Measurements from ENCODE around the gene GRSF1. TPM values are rescaled to one million over a fixed set of nuclear protein-coding genes. Genes with fewer than 3 reads are reported as not detected.

The GRSF1 gene
- total RNA-seq, 1 experiment from 2014 or later = 98.5 TPM

GRCh38 chr4:70880739-70881138 is 41.0 kb upstream of the GRSF1 start:
- ChIA-PET POLR2A (no interaction called here), CTCF (no interaction called here)
- Mint-ChIP-seq H3K4me1 (no peaks in the 10 kb centered on the region), H3K36me3 (no peaks in the 10 kb centered on the region), H3K9me3 (peaks cover 5% of the 10 kb centered on the region), H3K4me3 (no peak overlapping the region), H3K27me3 (ENCODE audit: low read depth) (no peaks in the 10 kb centered on the region; the same call in 1 of the 2 replicates), H3K27ac (no peak overlapping the region)
- ATAC-seq (no peak), DNase-seq (ENCODE audit: low spot score) (no peak)
- TF ChIP-seq KAT7 (CRISPR knock-in tag; IDR thresholded peaks at IDR 0.05; ENCODE audit: borderline replicate concordance) (no peak), MLX (CRISPR knock-in tag; IDR thresholded peaks at IDR 0.05) (no peak), ZMAT4 (CRISPR knock-in tag; IDR thresholded peaks at IDR 0.05) (no peak), HMGA2 (CRISPR knock-in tag; IDR thresholded peaks at IDR 0.05) (no peak), JUN (CRISPR knock-in tag; IDR thresholded peaks at IDR 0.05) (no peak), FOXJ3 (CRISPR knock-in tag; IDR thresholded peaks at IDR 0.05; ENCODE audit: borderline replicate concordance) (no peak), ZNF263 (CRISPR knock-in tag; IDR thresholded peaks at IDR 0.05; ENCODE audit: low read depth) (no peak), ZBTB21 (CRISPR knock-in tag; IDR thresholded peaks at IDR 0.05; ENCODE audit: borderline replicate concordance) (no peak), ZNF512 (CRISPR knock-in tag; IDR thresholded peaks at IDR 0.05; ENCODE audit: borderline replicate concordance) (no peak), RELA (CRISPR knock-in tag; IDR thresholded peaks at IDR 0.05; ENCODE audit: borderline replicate concordance) (no peak), CBFB (CRISPR knock-in tag; IDR thresholded peaks at IDR 0.05; ENCODE audit: low read depth) (no peak)
- TF ChIP-seq, protein P1, sequence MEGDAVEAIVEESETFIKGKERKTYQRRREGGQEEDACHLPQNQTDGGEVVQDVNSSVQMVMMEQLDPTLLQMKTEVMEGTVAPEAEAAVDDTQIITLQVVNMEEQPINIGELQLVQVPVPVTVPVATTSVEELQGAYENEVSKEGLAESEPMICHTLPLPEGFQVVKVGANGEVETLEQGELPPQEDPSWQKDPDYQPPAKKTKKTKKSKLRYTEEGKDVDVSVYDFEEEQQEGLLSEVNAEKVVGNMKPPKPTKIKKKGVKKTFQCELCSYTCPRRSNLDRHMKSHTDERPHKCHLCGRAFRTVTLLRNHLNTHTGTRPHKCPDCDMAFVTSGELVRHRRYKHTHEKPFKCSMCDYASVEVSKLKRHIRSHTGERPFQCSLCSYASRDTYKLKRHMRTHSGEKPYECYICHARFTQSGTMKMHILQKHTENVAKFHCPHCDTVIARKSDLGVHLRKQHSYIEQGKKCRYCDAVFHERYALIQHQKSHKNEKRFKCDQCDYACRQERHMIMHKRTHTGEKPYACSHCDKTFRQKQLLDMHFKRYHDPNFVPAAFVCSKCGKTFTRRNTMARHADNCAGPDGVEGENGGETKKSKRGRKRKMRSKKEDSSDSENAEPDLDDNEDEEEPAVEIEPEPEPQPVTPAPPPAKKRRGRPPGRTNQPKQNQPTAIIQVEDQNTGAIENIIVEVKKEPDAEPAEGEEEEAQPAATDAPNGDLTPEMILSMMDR (IDR thresholded peaks at IDR 0.05) = no peak
- TF ChIP-seq, protein P2, sequence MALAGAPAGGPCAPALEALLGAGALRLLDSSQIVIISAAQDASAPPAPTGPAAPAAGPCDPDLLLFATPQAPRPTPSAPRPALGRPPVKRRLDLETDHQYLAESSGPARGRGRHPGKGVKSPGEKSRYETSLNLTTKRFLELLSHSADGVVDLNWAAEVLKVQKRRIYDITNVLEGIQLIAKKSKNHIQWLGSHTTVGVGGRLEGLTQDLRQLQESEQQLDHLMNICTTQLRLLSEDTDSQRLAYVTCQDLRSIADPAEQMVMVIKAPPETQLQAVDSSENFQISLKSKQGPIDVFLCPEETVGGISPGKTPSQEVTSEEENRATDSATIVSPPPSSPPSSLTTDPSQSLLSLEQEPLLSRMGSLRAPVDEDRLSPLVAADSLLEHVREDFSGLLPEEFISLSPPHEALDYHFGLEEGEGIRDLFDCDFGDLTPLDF (CRISPR knock-in tag; IDR thresholded peaks at IDR 0.05) = no peak
- TF ChIP-seq, protein P3, sequence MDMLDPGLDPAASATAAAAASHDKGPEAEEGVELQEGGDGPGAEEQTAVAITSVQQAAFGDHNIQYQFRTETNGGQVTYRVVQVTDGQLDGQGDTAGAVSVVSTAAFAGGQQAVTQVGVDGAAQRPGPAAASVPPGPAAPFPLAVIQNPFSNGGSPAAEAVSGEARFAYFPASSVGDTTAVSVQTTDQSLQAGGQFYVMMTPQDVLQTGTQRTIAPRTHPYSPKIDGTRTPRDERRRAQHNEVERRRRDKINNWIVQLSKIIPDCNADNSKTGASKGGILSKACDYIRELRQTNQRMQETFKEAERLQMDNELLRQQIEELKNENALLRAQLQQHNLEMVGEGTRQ (CRISPR knock-in tag; IDR thresholded peaks at IDR 0.05) = no peak
- TF ChIP-seq, protein P4, sequence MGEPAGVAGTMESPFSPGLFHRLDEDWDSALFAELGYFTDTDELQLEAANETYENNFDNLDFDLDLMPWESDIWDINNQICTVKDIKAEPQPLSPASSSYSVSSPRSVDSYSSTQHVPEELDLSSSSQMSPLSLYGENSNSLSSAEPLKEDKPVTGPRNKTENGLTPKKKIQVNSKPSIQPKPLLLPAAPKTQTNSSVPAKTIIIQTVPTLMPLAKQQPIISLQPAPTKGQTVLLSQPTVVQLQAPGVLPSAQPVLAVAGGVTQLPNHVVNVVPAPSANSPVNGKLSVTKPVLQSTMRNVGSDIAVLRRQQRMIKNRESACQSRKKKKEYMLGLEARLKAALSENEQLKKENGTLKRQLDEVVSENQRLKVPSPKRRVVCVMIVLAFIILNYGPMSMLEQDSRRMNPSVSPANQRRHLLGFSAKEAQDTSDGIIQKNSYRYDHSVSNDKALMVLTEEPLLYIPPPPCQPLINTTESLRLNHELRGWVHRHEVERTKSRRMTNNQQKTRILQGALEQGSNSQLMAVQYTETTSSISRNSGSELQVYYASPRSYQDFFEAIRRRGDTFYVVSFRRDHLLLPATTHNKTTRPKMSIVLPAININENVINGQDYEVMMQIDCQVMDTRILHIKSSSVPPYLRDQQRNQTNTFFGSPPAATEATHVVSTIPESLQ (CRISPR knock-in tag; IDR thresholded peaks at IDR 0.05) = no peak

DNA sequence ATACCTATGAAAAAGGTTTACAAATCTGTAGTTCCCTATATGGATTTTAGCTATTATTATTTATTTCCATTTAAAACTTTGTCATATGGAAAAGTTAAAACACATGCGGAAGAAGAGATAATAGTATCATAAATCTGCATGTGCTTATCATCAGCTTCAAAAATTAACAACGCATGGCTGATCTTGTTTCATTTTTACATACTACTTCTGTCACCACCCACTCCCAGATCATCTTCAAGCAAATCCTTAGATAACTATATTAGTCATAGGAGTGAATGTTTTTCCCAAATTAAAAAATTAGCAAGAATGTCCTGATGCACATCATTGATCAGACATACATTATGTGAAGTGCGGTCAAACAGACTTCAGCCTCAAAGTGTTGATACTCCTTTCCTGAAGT is 37.9 kb upstream of the GRSF1 start:
- Mint-ChIP-seq H3K27me3 (ENCODE audit: low read depth) (no peaks in the 10 kb centered on the region), H3K36me3 (no peaks in the 10 kb centered on the region), H3K9me3 (no peaks in the 10 kb centered on the region), H3K4me1 (no peaks in the 10 kb centered on the region), H3K27ac (no peak overlapping the region), H3K4me3 (no peak overlapping the region)
- ATAC-seq (no peak), DNase-seq (ENCODE audit: low spot score) (no peak)
- CTCF ChIA-PET = interaction anchor here (1.0 kb wide), 1 partner anchor 62 kb away, joined by 3 read pairs; no protein-coding TSS in a partner anchor
- POLR2A ChIA-PET = no interaction called here
- TF ChIP-seq ATF2 (CRISPR knock-in tag; IDR thresholded peaks at IDR 0.05; ENCODE audit: borderline replicate concordance, low read depth) (no peak), GTF2I (CRISPR knock-in tag; conservative IDR thresholded peaks at IDR 0.05) (no peak), NFE2L1 (CRISPR knock-in tag; IDR thresholded peaks at IDR 0.05) (no peak), HMGA2 (CRISPR knock-in tag; IDR thresholded peaks at IDR 0.05) (no peak), ELF4 (CRISPR knock-in tag; IDR thresholded peaks at IDR 0.05; ENCODE audit: low read depth) (no peak), USF1 (CRISPR knock-in tag; IDR thresholded peaks at IDR 0.05) (no peak), ZNF219 (CRISPR knock-in tag; IDR thresholded peaks at IDR 0.05; ENCODE audit: borderline replicate concordance) (no peak), NFYB (CRISPR knock-in tag; conservative IDR thresholded peaks at IDR 0.05; ENCODE audit: low read depth) (no peak)
- TF ChIP-seq, protein P5, sequence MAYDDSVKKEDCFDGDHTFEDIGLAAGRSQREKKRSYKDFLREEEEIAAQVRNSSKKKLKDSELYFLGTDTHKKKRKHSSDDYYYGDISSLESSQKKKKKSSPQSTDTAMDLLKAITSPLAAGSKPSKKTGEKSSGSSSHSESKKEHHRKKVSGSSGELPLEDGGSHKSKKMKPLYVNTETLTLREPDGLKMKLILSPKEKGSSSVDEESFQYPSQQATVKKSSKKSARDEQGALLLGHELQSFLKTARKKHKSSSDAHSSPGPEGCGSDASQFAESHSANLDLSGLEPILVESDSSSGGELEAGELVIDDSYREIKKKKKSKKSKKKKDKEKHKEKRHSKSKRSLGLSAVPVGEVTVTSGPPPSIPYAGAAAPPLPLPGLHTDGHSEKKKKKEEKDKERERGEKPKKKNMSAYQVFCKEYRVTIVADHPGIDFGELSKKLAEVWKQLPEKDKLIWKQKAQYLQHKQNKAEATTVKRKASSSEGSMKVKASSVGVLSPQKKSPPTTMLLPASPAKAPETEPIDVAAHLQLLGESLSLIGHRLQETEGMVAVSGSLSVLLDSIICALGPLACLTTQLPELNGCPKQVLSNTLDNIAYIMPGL (CRISPR knock-in tag; IDR thresholded peaks at IDR 0.05) = no peak
